ENCODE data around the gene ERC1.
"Not testable (repeated sequence)": the region's sequence is repeated elsewhere in the genome, so short reads cannot be mapped to it uniquely, and the experiment has no call there.

Gene ERC1

DNA sequence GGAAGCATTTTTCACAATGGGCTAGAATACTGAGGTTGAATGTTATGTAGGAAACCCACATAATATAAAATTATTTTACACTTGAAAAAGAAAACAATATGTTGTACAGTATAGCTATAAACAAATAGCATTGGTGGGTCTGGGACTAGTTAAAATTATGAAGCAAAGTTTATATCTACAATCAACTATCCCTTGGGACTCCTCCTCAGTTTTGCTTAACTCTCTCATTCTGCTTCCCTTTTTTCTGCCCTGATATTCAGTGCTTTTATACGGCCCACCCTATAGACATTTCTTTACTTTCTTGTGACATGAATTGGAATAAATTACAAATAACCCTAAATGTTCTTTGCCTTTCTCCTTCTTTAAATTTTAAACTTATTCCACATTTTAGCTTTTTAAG, 302.9 kb downstream of the ERC1 start:
- no peak for DNase-seq

- DNase-seq: no peak
These were observed 306.2 kb downstream of the ERC1 start for GRCh38 chr12:1297206-1297605.

- DNase-seq: no peak
These were observed 306.7 kb downstream of the ERC1 start for GRCh38 chr12:1297639-1298175.

- no peak for DNase-seq
These were observed 309.4 kb downstream of the ERC1 start for GRCh38 chr12:1300460-1300859.

DNA sequence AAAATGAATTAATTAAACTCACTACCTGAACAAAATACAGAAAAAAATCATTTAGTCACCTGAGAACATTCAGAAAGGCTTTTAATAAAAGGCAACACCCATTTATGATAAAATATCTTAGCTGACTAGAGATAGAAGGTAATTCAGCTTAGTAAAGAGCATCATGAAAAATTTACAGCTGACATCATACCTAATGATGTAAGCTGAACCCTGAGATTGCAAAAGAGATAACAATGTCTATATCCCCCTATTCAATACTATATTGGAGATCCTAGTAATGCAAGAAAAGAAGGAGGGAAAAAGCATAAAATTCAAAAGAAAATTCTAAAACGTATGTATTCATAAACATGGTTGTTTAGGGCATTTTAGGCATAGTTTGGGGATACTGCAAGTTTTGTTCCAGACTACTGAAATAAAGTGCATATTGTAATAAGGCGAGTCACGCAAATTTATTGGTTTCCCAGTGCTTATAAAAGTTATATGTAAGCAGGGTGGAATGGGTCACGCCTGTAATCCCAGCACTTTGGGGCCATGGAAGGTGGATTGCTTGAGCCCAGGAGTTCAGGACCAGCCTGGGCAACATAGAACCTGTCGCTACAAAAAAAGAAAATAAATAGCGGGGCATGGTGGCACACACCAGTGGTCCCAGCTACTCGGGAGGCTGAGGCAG, 311.3 kb downstream of the ERC1 start:
- no peak for DNase-seq

DNA sequence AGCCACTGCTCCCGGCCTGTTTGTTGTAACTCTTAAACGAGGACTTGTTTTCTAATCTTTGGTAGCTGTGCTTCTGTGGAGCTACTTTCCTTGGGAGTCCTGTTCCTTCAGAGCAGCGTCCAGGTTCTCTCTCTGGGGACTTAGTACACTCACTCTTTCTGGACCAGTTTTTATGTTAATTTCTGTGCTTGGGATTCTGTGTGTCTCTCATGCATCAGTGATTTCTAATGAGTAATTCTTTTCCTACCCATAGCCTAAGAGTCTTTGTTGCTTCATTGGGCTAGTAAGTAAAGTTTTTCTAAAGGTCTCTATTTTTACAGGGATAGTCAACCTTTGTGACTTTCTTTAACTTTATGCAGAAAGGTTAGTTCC, 314.0 kb downstream of the ERC1 start:
- no peak for DNase-seq

GRCh38 chr12:1305791-1306500, 314.9 kb downstream of the ERC1 start:
- no peak for DNase-seq

DNA sequence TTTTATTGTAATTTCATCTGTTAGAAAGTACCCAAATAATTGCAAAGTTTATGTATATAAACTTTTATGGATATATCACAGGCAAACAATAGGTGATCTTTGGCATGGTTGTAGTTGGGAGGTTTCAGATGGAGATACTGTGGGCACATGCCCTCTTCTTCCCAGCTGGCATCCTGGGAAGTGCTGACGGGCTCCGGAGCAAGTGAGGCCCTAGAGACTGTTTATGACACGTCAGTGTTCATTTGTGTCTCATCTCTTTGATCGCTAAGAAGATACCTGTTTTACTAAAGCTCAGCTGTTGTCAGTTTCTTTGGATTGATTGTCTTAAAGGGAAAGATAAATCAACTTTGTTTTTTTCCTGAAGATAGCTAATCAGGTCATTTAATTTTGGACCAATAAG, 315.8 kb downstream of the ERC1 start:
- no peak for DNase-seq

GRCh38 chr12:1307796-1308195, 316.8 kb downstream of the ERC1 start:
- DNase-seq: no peak

DNA sequence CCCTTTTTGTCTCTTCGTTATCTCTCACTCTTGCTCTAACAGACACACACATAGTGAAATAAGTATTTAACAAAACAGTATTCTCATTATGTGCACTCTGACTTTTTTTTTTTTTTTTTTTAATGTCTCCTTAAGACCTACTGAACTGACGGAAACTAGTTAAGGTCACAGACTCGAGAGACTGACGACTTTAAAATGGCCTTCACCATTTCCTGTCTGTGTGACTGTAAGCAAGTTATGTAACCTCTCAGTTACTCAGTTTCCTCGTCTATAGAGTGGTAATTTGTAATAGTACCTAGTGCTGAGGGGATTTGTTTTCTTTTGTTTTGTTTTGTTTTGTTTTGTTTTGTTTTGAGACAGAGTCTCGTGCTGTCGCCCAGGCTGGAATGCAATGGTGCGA, 318.6 kb downstream of the ERC1 start:
- DNase-seq: no peak

DNA sequence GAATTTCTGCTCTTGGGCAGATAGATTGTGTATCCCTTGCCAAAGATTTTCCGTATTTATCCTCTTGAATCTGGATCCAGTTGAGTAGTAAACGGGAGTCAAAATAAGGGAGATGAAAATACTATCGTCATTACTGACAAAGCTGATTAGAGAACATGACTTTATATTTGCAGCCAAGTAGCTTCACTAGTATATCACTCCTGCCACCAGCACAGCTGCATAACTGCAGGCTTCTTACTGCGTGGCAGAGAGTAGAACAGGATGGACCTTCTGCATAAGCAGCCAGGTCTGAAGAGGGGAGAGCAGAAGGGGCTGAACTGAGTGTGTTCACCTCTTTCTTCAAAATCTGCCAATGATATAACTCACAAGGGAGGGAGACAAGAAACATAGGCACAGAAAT, 319.6 kb downstream of the ERC1 start:
- DNase-seq: no peak

DNA sequence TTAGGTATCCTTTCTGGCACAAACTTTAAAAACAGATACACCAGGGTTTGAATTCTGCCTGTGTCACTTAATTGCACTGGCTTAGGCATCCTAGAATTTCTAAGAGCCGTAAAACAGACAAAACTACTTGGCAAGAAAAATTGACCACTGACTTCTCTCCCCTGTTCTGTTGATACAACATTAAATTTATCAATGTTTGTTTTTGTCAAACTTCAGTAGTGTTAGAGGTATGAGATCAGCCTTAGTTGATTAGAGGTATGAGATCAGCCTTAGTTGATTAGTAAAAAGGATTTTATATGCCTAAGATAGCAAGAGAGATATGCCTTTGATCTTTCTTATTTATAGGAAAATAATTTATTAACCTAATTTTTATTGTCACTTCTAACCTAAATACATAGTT, 320.1 kb downstream of the ERC1 start:
- no peak for DNase-seq

DNA sequence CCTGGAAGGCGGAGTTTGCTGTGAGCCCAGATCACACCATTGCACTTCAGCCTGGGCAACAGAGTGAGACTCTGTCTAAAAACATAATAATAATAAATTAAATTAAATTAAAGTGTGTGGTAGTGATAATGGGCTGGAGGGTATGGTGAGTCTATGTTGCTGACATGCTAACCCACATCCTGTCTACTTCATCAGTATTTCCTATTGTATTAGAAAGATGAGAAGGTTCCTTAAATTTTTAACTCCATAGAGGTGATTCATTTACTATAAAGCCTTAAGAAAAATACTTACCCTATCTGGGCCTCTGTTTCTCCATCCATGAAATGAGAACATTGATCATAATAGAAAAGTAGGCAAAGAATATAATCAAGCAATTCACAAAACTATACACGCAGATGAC, 322.9 kb downstream of the ERC1 start:
- DNase-seq: no peak

DNA sequence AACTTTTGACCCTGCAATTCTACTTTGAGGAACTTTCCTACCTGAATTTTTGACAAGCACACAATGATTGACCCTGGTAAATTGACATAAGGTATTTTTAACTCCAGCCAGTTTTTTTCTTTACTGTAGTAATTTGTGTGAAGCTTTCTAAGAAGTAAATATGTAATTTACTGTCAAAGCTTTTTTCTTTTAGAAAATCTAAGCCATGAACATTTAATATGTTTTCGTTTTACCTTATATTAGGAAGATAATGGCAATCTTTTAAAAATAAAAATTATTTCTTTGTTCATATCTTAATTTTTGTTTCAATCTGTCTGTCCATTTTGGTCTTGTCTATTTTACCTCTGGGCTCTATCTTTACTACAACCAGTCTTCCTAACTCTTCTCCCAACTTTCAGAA, 323.5 kb downstream of the ERC1 start:
- no peak for DNase-seq

GRCh38 chr12:1316991-1317390, 326.0 kb downstream of the ERC1 start:
- DNase-seq: not testable (repeated sequence)

DNA sequence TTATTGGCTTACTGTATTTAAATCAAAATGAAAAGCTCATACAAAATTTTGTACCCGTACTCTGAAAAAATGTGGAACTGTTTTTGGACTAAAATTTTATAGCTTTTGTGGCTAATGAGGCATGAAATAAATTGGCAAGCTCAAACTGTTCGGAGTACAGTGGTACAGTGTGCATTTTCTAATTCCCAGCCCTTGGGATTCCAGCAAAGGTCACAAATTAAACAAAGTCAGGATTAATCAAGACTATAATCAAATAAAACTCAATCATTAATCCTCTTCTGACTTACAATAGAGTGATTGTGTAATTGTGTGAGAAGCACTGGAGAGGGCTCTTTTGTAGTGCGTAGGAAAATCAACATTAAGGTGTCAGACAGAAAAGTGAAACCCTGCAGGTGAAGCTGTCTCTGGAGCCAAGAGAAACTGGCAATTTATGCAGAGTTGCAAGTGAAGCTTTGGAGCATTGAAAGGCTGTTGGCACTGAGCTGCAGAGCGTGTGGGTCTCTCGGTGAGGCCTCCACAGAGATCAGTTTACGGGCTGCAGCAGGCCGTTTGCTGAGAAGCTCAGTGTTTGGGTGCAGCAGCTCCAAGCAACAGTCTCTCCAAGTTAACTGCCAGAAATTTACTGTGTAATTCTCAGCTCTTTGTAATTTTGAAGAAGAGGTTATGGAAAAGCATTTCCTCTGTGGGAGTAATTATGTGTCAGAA, 327.5 kb downstream of the ERC1 start:
- DNase-seq: peak; percentile 55

GRCh38 chr12:1319212-1319611, 328.2 kb downstream of the ERC1 start:
- DNase-seq: no peak

- DNase-seq: no peak
These were observed 329.0 kb downstream of the ERC1 start for GRCh38 chr12:1320021-1320420.

DNA sequence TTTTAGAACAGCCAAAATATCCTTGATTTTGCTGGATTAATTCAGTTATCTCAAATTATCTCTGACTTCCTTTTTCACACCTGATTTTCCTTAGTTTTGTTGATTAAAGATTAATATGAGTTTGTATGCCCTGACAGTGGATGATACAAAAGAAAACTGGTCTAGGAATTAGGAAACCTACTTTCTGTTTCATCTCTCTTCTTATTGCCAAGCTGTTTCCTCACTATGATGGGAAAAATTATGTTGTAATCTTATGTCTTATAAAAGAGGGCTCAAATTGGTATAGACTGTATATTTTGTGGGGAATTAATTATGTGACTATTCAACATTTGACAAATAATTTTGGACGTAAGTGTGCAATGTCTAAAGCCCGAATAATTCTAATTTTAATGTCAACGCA, 331.8 kb downstream of the ERC1 start:
- DNase-seq: no peak

GRCh38 chr12:1324099-1324498, 333.1 kb downstream of the ERC1 start:
- no peak for DNase-seq

DNA sequence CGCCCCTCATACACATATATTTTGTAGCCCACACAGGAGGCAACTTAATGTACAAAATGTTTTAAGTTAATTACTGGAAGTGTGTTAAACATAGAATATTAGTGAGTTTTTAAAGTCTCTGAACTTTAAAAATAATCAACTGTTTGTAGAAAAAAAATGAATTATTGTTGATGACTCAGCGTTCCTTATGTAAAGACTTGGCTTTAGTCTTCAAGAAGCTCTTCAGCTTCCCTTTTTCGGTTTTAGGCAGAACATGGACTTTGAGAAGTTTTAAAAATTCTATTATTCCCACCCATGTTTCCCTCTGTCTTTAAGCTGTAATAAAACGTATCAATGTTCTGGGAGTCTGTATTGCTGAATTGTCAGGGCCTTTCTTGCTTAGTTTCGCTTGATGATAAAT, 333.9 kb downstream of the ERC1 start:
- DNase-seq: no peak

DNA sequence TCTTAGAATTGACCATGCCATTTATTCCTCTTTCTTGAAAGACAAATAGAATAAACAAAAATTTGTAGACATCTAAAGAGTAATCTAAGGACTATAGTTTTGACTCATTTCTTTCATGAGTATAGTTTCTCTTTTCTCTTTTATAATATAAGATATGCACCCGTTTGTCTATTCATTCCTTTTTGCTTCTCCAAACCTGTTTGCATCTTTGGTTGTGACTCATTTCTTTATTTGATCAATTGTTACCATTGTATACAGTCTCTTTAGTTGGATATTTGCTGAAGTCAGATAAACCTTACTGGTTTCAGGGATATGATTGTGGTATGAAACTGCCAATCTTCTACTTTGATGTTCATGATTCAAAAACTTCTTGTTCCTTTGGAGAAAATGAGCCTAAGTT, 334.6 kb downstream of the ERC1 start:
- DNase-seq: no peak

GRCh38 chr12:1326258-1326657, 335.2 kb downstream of the ERC1 start:
- no peak for DNase-seq

DNA sequence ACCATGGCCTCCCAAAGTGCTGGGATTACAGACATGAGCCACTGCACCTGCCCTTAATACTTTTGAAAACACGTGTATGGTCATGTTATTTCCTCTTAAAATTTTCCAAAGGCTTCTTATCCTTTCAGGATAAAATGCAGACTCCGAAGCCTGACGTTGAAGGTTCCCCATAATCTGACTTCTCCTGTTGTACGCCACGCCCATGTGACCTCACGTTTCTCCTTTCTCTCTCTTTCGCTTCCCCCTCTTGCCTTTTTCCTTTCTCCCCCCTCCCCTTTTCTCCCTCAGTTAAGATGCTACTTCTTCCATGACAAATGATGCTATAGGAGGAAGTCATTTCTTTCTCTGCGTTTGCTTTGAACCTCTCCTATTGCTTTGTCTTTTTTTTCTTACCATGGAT, 337.4 kb downstream of the ERC1 start:
- no peak for DNase-seq
